ENCODE results near the gene FCAMR. TPM values are rescaled to one million over a fixed set of nuclear protein-coding genes. Genes with fewer than 3 reads are reported as not detected.

The FCAMR gene
- total and polyA plus RNA-seq, 2 experiments from 2014 or later: not detected

GRCh38 chr1:206974140-206974539 lies 3.9 kb upstream of the FCAMR start:
- Mint-ChIP-seq H3K27ac (no peak overlapping the region), H3K36me3 (ENCODE audit: low read depth) (no peaks in the 10 kb centered on the region), H3K4me1 (no peaks in the 10 kb centered on the region; the same call in 2 of the 3 replicates), H3K27me3 (ENCODE audit: insufficient read depth, low read depth, poor library complexity) (peaks cover 2% of the 10 kb centered on the region), H3K4me3 (no peak overlapping the region), H3K9me3 (no peaks in the 10 kb centered on the region)
- Histone ChIP-seq H4K20me1 (replicated peaks; ENCODE audit: insufficient read depth) (no peaks in the 10 kb centered on the region), H3F3A (replicated peaks; ENCODE audit: low read depth) (no peaks in the 10 kb centered on the region), H3K27me3 (ENCODE audit: insufficient read depth) (no peaks in the 10 kb centered on the region), H3K4me2 (no peak overlapping the region), H3K36me3 (ENCODE audit: insufficient read depth) (no peaks in the 10 kb centered on the region), H3K79me2 (replicated peaks; ENCODE audit: insufficient read depth) (no peaks in the 10 kb centered on the region), H3K4me1 (ENCODE audit: insufficient read depth) (no peaks in the 10 kb centered on the region), H3K27ac (ENCODE audit: low read depth) (no peak overlapping the region), H3K9me2 (ENCODE audit: insufficient read depth) (no peaks in the 10 kb centered on the region), H2AFZ (no peak overlapping the region), H3K4me3 (no peak overlapping the region)
- ATAC-seq (no peak), DNase-seq (ENCODE audit: low spot score) (no peak)
- TF ChIP-seq STAT1 (IDR thresholded peaks at IDR 0.05; ENCODE audit: unreplicated experiment): no peak
- TF ChIP-seq ZNF114 (CRISPR knock-in tag; IDR thresholded peaks at IDR 0.05): no peak
- no peak for TF ChIP-seq REST (IDR thresholded peaks at IDR 0.05; ENCODE audit: unreplicated experiment)

GRCh38 chr1:206972728-206973127 lies 2.5 kb upstream of the FCAMR start:
- H2AFZ ChIP-seq: peak overlapping the region; percentile 94
- DNase-seq (ENCODE audit: low spot score) (no peak), ATAC-seq (no peak)
- no peaks in the 10 kb centered on the region for H3K36me3 ChIP-seq (ENCODE audit: insufficient read depth)
- H3K36me3 Mint-ChIP-seq (ENCODE audit: low read depth): no peaks in the 10 kb centered on the region
- no peak overlapping the region for H3K4me3 ChIP-seq
- no peaks in the 10 kb centered on the region for H3K4me1 ChIP-seq (ENCODE audit: insufficient read depth)
- H3K4me2 ChIP-seq: no peak overlapping the region
- no peaks in the 10 kb centered on the region for H4K20me1 ChIP-seq (replicated peaks; ENCODE audit: insufficient read depth)
- H3K27ac Mint-ChIP-seq: no peak overlapping the region
- no peaks in the 10 kb centered on the region for H3K9me3 Mint-ChIP-seq
- no peaks in the 10 kb centered on the region for H3K9me2 ChIP-seq (ENCODE audit: insufficient read depth)
- no peaks in the 10 kb centered on the region for H3K27me3 Mint-ChIP-seq (ENCODE audit: insufficient read depth, low read depth, poor library complexity)
- no peaks in the 10 kb centered on the region; the same call in 2 of the 3 replicates for H3K4me1 Mint-ChIP-seq
- H3K4me3 Mint-ChIP-seq: no peak overlapping the region
- H3K27me3 ChIP-seq (ENCODE audit: insufficient read depth): no peaks in the 10 kb centered on the region
- no peak overlapping the region for H3K27ac ChIP-seq (ENCODE audit: low read depth)
- no peaks in the 10 kb centered on the region for H3F3A ChIP-seq (replicated peaks; ENCODE audit: low read depth)
- no peaks in the 10 kb centered on the region for H3K79me2 ChIP-seq (replicated peaks; ENCODE audit: insufficient read depth)
- TF ChIP-seq CTCF (conservative IDR thresholded peaks at IDR 0.05; ENCODE audit: low read depth in 2 of 2) (no peak), POLR2AphosphoS5 (IDR thresholded peaks at IDR 0.05; ENCODE audit: low read depth) (no peak), EZH2 (IDR thresholded peaks at IDR 0.05; ENCODE audit: low read depth, unreplicated experiment) (no peak), JUNB (IDR thresholded peaks at IDR 0.05; ENCODE audit: unreplicated experiment) (no peak), NANOG (IDR thresholded peaks at IDR 0.05; ENCODE audit: borderline replicate concordance) (no peak), STAT1 (IDR thresholded peaks at IDR 0.05; ENCODE audit: unreplicated experiment) (no peak), EZH2phosphoT487 (IDR thresholded peaks at IDR 0.05; ENCODE audit: unreplicated experiment) (no peak), REST (IDR thresholded peaks at IDR 0.05; ENCODE audit: unreplicated experiment) (no peak), CREB1 (CRISPR knock-in tag; IDR thresholded peaks at IDR 0.05; ENCODE audit: low read depth) (no peak), ZNF331 (CRISPR knock-in tag; IDR thresholded peaks at IDR 0.05; ENCODE audit: low read depth) (no peak), ZNF114 (CRISPR knock-in tag; IDR thresholded peaks at IDR 0.05) (no peak)
- TF ChIP-seq, protein P1, sequence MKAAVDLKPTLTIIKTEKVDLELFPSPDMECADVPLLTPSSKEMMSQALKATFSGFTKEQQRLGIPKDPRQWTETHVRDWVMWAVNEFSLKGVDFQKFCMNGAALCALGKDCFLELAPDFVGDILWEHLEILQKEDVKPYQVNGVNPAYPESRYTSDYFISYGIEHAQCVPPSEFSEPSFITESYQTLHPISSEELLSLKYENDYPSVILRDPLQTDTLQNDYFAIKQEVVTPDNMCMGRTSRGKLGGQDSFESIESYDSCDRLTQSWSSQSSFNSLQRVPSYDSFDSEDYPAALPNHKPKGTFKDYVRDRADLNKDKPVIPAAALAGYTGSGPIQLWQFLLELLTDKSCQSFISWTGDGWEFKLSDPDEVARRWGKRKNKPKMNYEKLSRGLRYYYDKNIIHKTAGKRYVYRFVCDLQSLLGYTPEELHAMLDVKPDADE (IDR thresholded peaks at IDR 0.05): no peak

Measured in GM23338 (cell line).